Neural crest cell (in vitro differentiated cells): ENCODE data around the gene FOXL2NB. TPM values are rescaled to one million over a fixed set of nuclear protein-coding genes. Genes with fewer than 3 reads are reported as not detected.

ENCODE experiments used
- DNase-seq: peaks from one replicate; pipeline ENCODE4 v3.0.0; 2021; ENCODE audit warnings: low read depth, mixed read lengths, low spot score
- H3K27ac Mint-ChIP-seq: one replicate; pipeline ENCODE4 v1.8.0; 2021; ENCODE audit warnings: mild to moderate bottlenecking, mixed read lengths; ENCODE audit not compliant: unreplicated experiment
- H3K27me3 Mint-ChIP-seq: 2 replicates; pipeline ENCODE4 v1.8.0; 2021; ENCODE audit warnings: low read depth, mild to moderate bottlenecking, mixed read lengths
- H3K36me3 Mint-ChIP-seq: 2 replicates; pipeline ENCODE4 v1.8.0; 2021; ENCODE audit warnings: low read depth, mild to moderate bottlenecking, mixed read lengths
- H3K4me1 Mint-ChIP-seq: 2 replicates; pipeline ENCODE4 v1.8.0; 2021; ENCODE audit warnings: mixed read lengths
- H3K4me3 Mint-ChIP-seq: one replicate; pipeline ENCODE4 v1.8.0; 2021; ENCODE audit warnings: mild to moderate bottlenecking, mixed read lengths
- H3K9me3 Mint-ChIP-seq: 2 replicates; pipeline ENCODE4 v1.8.0; 2021; ENCODE audit warnings: mixed read lengths
- CTCF ChIP-seq: fragments of 200-600 bp; sonication (generic); conservative IDR thresholded peaks from 2 replicates; pipeline ENCODE4 v1.5.0; 2021; ENCODE audit warnings: antibody characterized with exemption, mild to moderate bottlenecking
- total RNA-seq: library from RNA; stranded (reverse); gene quantifications from 2 replicates; pipeline ENCODE4 v1.2.1, GENCODE V29; 2021

Gene FOXL2NB
- total RNA-seq, 1 donor from 2014 or later, result not detected

DNA sequence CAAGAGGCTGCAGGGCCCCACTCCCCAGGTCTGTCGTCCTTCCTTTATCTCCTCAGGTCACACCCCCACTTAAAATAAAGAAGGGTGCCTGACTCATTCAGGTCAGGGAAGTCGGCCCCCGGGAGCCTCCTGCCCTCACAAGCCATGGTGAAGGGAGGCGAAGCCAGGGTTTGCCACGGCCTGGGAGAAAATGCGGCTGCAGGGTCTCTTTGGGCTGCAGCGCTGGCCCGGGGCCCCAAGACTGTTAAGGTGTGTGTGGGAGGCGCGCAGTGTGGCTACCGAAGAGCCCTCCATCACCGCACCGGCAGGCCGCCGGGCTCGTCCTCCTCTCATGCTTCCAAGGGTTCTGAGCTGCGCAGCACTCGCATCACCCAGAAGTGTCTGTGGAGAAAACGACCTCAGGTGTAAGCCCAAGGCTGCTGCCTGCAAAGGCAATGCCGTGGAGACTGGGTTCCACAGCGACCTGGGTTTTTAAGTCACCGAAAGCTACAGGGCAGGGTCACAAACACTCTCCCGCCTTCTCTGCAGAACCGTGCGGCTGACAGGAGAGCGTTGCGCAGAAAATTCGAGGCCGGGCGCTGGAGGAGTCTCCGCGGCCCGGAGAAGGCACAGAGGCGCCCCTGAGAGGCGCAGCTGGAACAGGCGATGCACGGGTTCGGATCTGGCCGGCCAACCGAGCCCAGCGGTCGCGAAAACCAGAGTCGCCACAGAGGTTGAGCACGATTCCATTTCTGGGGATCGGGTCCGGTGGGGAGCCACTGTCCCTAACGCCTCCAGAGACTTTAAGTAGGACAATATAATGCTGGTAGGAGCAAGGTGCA is 8.8 kb upstream of the FOXL2NB start:
- Mint-ChIP-seq H3K27me3 (peaks cover 100% of the 10 kb centered on the region), H3K4me1 (peaks cover 29% of the 10 kb centered on the region), H3K27ac (no peak overlapping the region), H3K4me3 (peak overlapping the region; percentile 35), H3K9me3 (no peaks in the 10 kb centered on the region), H3K36me3 (peaks cover 4% of the 10 kb centered on the region)
- TF ChIP-seq CTCF, result no peak
- no peak for DNase-seq

DNA sequence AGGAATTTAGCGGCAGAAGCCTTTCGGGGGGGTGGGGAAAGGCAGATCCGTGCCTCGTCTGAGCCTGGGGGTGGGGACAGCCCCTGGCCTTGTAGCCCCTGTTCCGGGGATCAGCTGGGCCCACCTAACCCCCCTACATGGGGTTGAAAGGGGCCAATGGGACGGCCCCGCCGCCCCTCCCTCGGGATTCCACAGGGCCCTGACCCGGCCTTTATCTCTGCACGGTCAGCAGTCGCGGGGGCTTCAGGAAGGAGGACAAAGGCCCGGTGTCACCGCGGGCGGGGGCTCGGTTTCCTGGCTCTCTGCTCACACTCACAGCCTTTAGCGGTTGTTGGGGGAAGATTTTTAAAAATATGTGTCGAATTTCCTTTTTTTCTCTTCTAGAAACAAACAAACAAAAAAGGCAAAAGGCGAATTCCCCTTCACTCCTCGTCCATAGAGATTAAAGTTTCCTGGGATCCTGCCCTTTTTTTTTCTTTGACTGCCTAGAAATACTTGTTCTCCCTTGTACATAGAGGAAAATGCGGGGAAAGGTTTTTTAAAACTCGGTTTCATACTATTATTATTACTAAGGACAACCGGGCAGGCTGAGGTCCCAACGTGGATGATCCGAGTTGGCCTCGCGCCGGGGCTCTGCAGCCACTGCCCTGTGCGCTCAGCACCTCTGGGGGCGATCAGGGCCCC is 8.0 kb upstream of the FOXL2NB start:
- Mint-ChIP-seq H3K4me1 (peaks cover 29% of the 10 kb centered on the region), H3K36me3 (peaks cover 4% of the 10 kb centered on the region), H3K4me3 (peak overlapping the region; percentile 24), H3K27ac (no peak overlapping the region), H3K9me3 (no peaks in the 10 kb centered on the region), H3K27me3 (peaks cover 100% of the 10 kb centered on the region)
- no peak for DNase-seq
- TF ChIP-seq CTCF, result no peak

- TF ChIP-seq CTCF, result peak; percentile 28
- no peak for DNase-seq
- Mint-ChIP-seq H3K9me3 (no peaks in the 10 kb centered on the region), H3K4me3 (no peak overlapping the region), H3K4me1 (peaks cover 29% of the 10 kb centered on the region), H3K36me3 (peaks cover 4% of the 10 kb centered on the region), H3K27me3 (peaks cover 100% of the 10 kb centered on the region), H3K27ac (no peak overlapping the region)
These were observed 7.3 kb upstream of the FOXL2NB start for GRCh38 chr3:138939561-138940241.

DNA sequence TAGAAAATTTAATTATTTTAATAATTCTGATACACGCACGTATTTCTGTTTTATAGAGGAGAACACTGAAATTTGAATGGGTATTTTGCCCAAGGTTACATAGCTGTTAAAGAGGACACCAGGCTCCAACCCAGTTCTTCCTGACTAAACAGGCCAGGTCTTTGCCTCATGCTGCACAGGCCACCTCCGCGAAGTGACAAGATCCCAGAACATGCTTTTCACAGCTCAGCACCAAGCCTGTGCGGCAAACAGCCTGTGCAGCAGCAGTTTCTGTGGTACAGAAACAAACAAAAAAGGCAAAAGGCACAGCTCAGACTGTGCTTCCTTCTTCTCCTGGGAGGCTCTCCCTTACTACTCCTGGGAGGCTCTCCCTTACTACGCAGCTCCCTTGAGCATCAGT is 6.6 kb upstream of the FOXL2NB start:
- no peak for TF ChIP-seq CTCF
- Mint-ChIP-seq H3K4me3 (no peak overlapping the region), H3K36me3 (peaks cover 4% of the 10 kb centered on the region), H3K4me1 (peaks cover 34% of the 10 kb centered on the region), H3K9me3 (no peaks in the 10 kb centered on the region), H3K27me3 (peaks cover 100% of the 10 kb centered on the region), H3K27ac (no peak overlapping the region)
- no peak for DNase-seq

DNA sequence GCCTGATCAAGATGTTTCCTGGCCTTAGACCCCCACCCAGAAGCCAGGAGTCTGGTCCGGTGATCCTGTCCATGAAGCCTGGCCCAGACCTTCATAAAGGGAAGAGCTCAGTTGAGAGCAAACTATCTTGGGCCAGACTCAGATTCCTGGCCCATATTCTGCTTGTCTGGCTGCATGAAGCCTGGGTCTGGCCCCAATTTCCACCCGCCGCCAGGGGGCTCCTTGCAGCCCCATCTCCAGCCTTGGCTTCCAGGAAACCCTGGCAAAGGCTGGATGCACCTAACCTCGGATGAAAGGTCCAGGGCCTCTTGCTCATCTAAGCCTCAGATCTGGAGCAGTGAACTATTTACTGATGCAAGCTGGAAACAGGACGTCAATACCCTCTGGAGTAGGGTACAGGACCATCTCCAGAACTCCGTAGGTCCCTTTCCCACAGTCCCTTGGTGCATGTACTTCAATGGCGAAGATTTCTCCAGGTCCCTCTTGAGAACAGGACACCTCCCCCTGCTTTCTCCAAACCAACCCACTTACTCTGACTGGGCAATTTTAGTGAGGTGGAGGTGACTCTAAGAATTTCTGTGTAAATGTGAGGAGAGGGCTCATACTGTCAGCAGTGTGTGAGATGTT is 5.6 kb upstream of the FOXL2NB start:
- H3K27ac Mint-ChIP-seq, result no peak overlapping the region
- peak; percentile 66 for TF ChIP-seq CTCF
- peak overlapping the region; percentile 38 for H3K4me3 Mint-ChIP-seq
- DNase-seq, result peak; percentile 59
- H3K27me3 Mint-ChIP-seq, result peaks cover 95% of the 10 kb centered on the region
- H3K9me3 Mint-ChIP-seq, result no peaks in the 10 kb centered on the region
- peaks cover 30% of the 10 kb centered on the region for H3K4me1 Mint-ChIP-seq
- H3K36me3 Mint-ChIP-seq, result peaks cover 4% of the 10 kb centered on the region
